Measurements from ENCODE around the gene INSRR.

DNA sequence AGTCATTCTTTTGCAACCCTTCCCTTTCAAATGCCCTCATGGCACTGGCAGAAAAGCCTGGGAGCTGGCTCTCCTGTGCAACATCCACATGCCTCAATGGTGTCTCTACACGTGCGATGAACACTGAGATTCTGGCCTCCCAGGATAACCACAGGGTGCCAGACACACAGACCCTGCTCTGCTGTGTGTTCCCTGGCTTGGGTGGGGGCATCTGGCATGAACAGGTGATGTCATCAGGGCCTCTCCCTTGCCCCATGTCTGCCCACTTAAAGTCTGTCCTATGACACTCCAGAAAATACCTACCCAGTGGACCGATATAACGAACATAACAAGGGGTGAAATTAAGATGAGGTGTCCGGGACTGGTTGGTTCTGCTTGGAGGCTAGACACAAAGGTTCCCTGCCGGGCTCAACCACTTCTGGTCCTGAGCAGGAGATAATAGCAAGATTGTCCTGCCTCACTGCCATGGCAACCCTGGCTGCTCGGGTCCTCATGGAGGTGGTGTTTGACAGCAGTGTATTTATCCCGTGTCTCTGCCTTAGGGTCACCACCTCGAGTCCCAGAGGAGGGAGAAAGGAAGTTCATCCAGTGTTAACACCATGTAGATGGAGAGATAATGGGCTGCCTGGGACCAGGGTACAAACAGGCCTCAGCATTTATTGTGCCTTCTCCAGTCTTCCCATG, 19.3 kb downstream of the INSRR start:
- no peak for TF ChIP-seq CTCF (IDR thresholded peaks at IDR 0.05)
- no peak for TF ChIP-seq EP300 (IDR thresholded peaks at IDR 0.05)
- no peak for TF ChIP-seq POLR2A (IDR thresholded peaks at IDR 0.05; ENCODE audit: low read depth)

All from esophagus muscularis mucosa (tissue), 4 donors.